BLaER1 treated with 17β-estradiol and CSF1 and Interleukin-3, amounts not matched to agents 10 nM and 100 nM (cell line): ENCODE measurements around the gene WDR11.
A peak's percentile ranks its signal among the peaks of the same experiment; 100 is the strongest.

ENCODE experiments used
- H3K27ac ChIP-seq, 11 experiments: shearing (Covaris generic); formaldehyde crosslinking; 2 replicates each; pipeline ENCODE4 v1.8.1; 2022
- H3K27me3 ChIP-seq, 11 experiments: shearing (Covaris generic); formaldehyde crosslinking; 2 replicates each; pipeline ENCODE4 v1.8.1; 2022
- H3K36me3 ChIP-seq, 11 experiments: shearing (Covaris generic); formaldehyde crosslinking; 2 replicates each; pipeline ENCODE4 v1.8.1; 2022
- H3K4me1 ChIP-seq, 10 experiments: shearing (Covaris generic); formaldehyde crosslinking; 2 replicates each; pipeline ENCODE4 v1.8.1; 2022
- H3K4me2 ChIP-seq, 11 experiments: shearing (Covaris generic); formaldehyde crosslinking; 2 replicates each; pipeline ENCODE4 v1.8.1; 2022
- H3K4me3 ChIP-seq, 10 experiments: shearing (Covaris generic); formaldehyde crosslinking; 2 replicates each; pipeline ENCODE4 v1.8.1; 2022
- H3K9ac ChIP-seq, 11 experiments: shearing (Covaris generic); formaldehyde crosslinking; 2 replicates each; pipeline ENCODE4 v1.8.1; 2022
- H3K9me3 ChIP-seq, 11 experiments: shearing (Covaris generic); formaldehyde crosslinking; replicated peaks in 1 of 11; 2 replicates each; pipeline ENCODE4 v1.8.1; 2022
- H4K20me1 ChIP-seq, 11 experiments: shearing (Covaris generic); formaldehyde crosslinking; 2 replicates each; pipeline ENCODE4 v1.8.1; 2022
- Cebpa-rat ChIP-seq, 11 experiments: shearing (Covaris generic); IDR thresholded peaks; 2 replicates each; pipeline ENCODE4 v1.8.1; 2022

WDR11 gene

DNA sequence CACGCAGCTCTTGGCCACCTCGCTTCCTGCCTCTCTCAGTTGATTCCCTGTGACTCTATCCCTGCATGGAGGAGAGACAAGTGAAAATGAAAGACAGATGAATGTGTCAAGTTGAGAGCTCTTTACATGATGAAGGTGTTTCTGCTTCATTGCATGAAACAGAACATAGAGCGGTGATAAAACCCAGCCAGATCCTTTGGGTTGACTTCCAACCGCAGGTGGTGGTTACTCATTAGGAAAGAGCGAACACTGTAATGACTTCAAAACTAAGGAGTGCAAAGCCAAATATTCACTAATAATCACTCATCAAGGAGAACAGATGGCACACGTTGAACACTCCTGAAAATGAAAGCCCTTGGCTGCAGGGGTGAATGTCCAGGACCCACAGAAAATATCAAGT lies 31.8 kb upstream of the WDR11 start:
- H3K27me3 ChIP-seq: no peaks in the 10 kb centered on the region
- peaks cover 0 to 20% (median 0%) of the 10 kb centered on the region in 11 experiments; a peak in 9 of 22 replicates for H3K9me3 ChIP-seq

DNA sequence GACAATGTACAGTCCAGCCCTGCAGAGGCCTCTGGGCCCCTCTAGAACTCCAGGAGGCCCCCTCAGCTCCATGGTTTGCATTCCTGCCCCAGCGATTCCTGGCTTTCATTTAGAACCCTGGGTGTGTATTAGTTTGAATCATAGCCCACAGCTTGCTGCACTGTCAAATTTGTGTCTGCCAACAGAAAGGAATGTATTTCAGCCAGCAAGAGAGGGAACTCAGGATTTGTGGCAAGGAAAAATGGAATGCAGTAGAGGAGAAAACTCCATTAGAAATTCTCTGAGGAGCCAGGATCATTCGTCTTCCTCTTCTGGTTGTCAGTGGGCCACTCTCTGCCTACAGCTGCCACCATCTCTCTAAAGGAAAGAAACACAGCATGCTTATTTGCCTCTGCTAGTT lies 27.9 kb upstream of the WDR11 start:
- H3K4me1 ChIP-seq: peaks cover 0 to 66% (median 0%) of the 10 kb centered on the region in 10 experiments; a peak in 7 of 20 replicates
- no peak overlapping the region for H3K9ac ChIP-seq
- no peak for TF ChIP-seq Cebpa-rat (IDR thresholded peaks at IDR 0.05)
- H3K4me2 ChIP-seq: peak overlapping the region in 2 of 11 experiments; percentile 9 to 14; a peak in 1 of 22 replicates
- no peaks in the 10 kb centered on the region for H4K20me1 ChIP-seq
- peak overlapping the region in 1 of 11 experiments; percentile 18; a peak in 2 of 22 replicates for H3K27ac ChIP-seq
- H3K4me3 ChIP-seq: no peak overlapping the region
- no peaks in the 10 kb centered on the region for H3K9me3 ChIP-seq
- no peaks in the 10 kb centered on the region for H3K27me3 ChIP-seq
- H3K36me3 ChIP-seq: no peaks in the 10 kb centered on the region

More for the DNA sequence above, 31.8 kb upstream of the WDR11 start:
- no peak for TF ChIP-seq Cebpa-rat (IDR thresholded peaks at IDR 0.05)
- H3K27ac ChIP-seq: no peak overlapping the region
- peaks cover 0 to 40% (median 0%) of the 10 kb centered on the region in 10 experiments; a peak in 6 of 20 replicates for H3K4me1 ChIP-seq
- no peak overlapping the region for H3K4me2 ChIP-seq
- H3K4me3 ChIP-seq: no peak overlapping the region
- no peaks in the 10 kb centered on the region for H3K36me3 ChIP-seq
- H4K20me1 ChIP-seq: no peaks in the 10 kb centered on the region
- H3K9ac ChIP-seq: no peak overlapping the region

DNA sequence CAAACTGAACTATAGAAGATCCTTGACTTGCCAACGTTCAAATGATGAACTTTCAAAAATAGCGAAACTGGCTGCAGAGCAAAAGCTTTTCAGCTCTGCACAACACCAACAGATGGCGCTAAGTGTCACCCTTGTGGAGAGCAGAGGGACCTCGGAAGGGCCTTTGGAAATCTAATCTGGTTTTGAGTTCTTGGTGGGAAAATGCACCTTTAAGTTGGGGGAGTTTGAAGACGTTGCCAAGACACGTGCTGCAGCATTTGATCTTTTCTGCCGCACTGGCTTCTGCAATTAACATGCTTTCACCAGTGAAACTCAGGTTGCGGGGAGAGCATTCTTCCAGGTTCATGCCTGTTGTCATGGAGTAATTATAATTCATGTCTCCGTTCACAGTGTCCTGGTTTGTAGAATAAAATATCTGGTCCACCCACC lies 26.3 kb upstream of the WDR11 start:
- Histone ChIP-seq H3K27ac (peak overlapping the region in 2 of 11 experiments; percentile 79 to 82; a peak in 4 of 22 replicates), H3K4me3 (no peak overlapping the region)
- no peak for TF ChIP-seq Cebpa-rat (IDR thresholded peaks at IDR 0.05)

DNA sequence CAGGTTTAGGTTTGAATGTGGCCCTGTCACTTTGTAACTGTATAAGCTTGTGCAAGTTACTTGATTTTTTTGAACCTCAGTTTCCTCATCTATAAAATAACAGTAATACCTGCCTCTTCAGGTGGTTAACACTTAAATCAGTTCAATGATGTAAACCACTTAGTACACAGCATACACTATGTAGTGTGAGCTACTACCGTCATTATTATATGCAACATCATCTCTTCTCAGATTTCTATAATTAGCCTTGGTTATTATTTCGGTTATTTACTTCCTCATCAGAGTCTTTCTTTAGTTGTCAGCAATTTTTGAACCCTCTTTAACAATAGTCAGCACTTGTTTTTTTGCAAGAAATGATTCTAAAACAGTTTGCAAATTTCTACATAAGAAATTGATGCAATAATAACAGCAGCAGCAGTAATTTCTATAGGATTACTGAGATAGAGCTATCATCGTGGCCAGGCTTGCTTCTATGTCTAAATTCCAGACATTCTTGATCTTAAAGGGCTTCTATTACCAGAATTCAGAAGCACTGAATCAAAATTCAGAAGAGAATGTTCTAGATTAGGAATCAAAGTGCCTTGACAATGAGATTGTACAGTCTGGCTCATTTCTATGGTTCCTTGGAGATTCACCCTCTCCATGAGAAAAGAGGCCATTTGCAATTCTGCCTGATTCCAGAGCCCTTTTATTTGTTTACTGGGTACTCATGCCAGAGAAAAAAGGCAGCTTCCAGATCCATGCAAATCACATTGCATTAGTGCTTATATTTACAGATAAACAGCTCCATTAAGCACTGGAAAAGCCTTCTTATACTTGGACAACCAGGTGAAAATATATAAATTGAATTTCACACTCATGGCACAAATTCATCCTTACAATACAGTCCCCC lies 25.0 kb upstream of the WDR11 start:
- no peaks in the 10 kb centered on the region for H3K27me3 ChIP-seq
- TF ChIP-seq Cebpa-rat (IDR thresholded peaks at IDR 0.05): no peak
- H3K4me1 ChIP-seq: peaks cover 0 to 74% (median 0%) of the 10 kb centered on the region in 10 experiments; a peak in 7 of 20 replicates
- peak overlapping the region in 4 of 11 experiments; percentile 39 to 74 (median 63); a peak in 7 of 22 replicates for H3K9ac ChIP-seq
- no peak overlapping the region for H3K4me3 ChIP-seq
- H4K20me1 ChIP-seq: no peaks in the 10 kb centered on the region
- peak overlapping the region in 4 of 11 experiments; percentile 64 to 85 (median 80); a peak in 8 of 22 replicates for H3K27ac ChIP-seq
- no peaks in the 10 kb centered on the region for H3K36me3 ChIP-seq
- no peaks in the 10 kb centered on the region for H3K9me3 ChIP-seq
- H3K4me2 ChIP-seq: peak overlapping the region in 4 of 11 experiments; percentile 20 to 79 (median 72); a peak in 8 of 22 replicates

More for the DNA sequence above, 26.3 kb upstream of the WDR11 start:
- peak overlapping the region in 3 of 11 experiments; percentile 68 to 79 (median 76); a peak in 6 of 22 replicates for H3K4me2 ChIP-seq
- H3K9me3 ChIP-seq: no peaks in the 10 kb centered on the region
- no peaks in the 10 kb centered on the region for H3K36me3 ChIP-seq
- no peak overlapping the region for H3K9ac ChIP-seq
- H3K4me1 ChIP-seq: peaks cover 0 to 75% (median 0%) of the 10 kb centered on the region in 10 experiments; a peak in 7 of 20 replicates
- no peaks in the 10 kb centered on the region for H4K20me1 ChIP-seq
- no peaks in the 10 kb centered on the region for H3K27me3 ChIP-seq

DNA sequence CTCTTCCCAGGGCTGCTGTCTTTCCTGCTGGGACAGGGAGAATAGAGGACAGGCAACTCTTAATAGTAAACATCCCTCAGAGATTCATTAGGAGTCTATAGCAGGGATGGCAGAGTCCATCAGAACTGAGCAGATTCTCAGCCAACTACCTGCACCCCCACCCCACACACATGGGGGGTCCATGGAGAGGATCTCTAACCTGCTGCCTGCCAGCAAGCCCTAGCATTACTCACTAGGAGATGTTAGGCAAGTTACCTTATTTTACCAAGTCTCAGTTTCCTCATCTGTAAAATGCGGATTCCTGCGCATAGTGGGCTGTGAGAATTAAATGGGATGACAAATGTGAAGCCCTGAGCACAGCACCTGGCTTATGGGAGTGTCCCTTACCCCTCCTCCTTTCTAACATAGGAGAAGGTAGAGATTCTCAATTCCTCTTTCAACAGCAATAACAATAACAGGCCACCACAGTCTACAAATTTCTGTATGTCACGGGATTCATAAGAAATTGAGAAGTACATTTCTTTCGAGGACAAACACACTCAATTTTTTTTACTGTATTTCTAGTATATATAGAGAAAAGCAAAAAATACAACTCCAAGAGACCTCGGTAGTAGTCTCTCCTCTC lies 23.8 kb upstream of the WDR11 start:
- TF ChIP-seq Cebpa-rat (IDR thresholded peaks at IDR 0.05): no peak
- H3K4me2 ChIP-seq: peak overlapping the region in 3 of 11 experiments; percentile 68 to 79 (median 76); a peak in 6 of 22 replicates
- no peaks in the 10 kb centered on the region for H3K9me3 ChIP-seq
- H3K9ac ChIP-seq: peak overlapping the region in 2 of 11 experiments; percentile 59 to 67; a peak in 2 of 22 replicates
- no peak overlapping the region for H3K4me3 ChIP-seq
- H3K4me1 ChIP-seq: peaks cover 0 to 65% (median 0%) of the 10 kb centered on the region in 10 experiments; a peak in 7 of 20 replicates
- H4K20me1 ChIP-seq: no peaks in the 10 kb centered on the region
- peak overlapping the region in 4 of 11 experiments; percentile 64 to 85 (median 80); a peak in 7 of 22 replicates for H3K27ac ChIP-seq
- no peaks in the 10 kb centered on the region for H3K27me3 ChIP-seq
- no peaks in the 10 kb centered on the region for H3K36me3 ChIP-seq

DNA sequence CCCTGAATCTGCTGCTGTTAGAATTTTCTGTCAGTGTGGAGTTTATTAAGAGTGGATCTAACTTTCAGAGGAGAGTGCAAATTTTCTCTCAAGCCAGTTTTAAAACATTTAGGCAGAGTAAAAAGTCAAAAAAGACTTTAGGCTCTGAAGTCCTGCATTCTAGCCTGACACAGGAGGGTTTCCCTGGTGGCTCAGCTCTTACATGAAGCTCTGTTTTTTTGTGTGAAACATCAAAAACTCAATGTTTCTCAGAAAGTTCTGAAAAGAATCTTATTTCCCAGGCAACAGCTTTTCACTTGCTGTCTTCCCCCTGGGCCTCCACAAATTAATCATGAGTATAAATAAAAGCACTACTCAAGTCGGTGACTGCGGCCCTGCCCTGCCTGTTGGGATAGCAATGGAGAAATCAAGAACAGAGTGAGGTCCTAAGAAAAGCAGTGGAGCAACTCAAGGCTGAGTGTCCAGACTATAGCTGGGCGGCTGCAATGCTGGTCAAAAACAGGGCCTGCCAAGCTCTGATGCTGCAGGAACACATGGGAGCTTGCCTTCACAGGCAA lies 22.3 kb upstream of the WDR11 start:
- H3K4me1 ChIP-seq: peaks cover 0 to 54% (median 0%) of the 10 kb centered on the region in 10 experiments; a peak in 7 of 20 replicates
- H3K9me3 ChIP-seq: no peaks in the 10 kb centered on the region
- peak overlapping the region in 3 of 11 experiments; percentile 68 to 79 (median 76); a peak in 5 of 22 replicates for H3K4me2 ChIP-seq
- H3K9ac ChIP-seq: no peak overlapping the region
- H3K36me3 ChIP-seq: no peaks in the 10 kb centered on the region
- no peak overlapping the region for H3K4me3 ChIP-seq
- no peak for TF ChIP-seq Cebpa-rat (IDR thresholded peaks at IDR 0.05)
- H4K20me1 ChIP-seq: no peaks in the 10 kb centered on the region
- H3K27ac ChIP-seq: peak overlapping the region in 1 of 11 experiments; percentile 79; a peak in 1 of 22 replicates
- no peaks in the 10 kb centered on the region for H3K27me3 ChIP-seq

DNA sequence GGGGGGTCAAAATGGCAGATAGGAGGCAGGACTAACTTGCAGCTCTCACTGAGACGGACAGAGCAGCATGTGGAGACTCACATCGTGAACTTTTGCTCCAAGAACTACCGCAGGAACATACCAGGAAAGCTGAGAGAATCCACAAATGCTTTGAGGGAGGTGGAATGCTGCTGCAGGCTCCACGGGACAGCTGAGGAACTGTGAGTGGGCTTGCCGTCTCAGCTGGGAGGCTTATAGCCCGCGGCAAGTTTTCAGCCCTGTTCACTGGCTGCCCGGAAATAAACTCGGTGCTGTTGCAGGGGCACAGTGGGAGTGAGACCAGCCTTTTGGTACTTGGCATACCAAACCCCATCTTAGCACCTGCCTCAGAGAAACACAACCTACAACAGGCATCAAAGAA lies 19.1 kb upstream of the WDR11 start:
- Histone ChIP-seq H3K4me3 (no peak overlapping the region), H3K27me3 (no peaks in the 10 kb centered on the region), H3K36me3 (no peaks in the 10 kb centered on the region), H3K4me2 (no peak overlapping the region), H3K9me3 (no peaks in the 10 kb centered on the region), H3K27ac (no peak overlapping the region), H3K4me1 (peaks cover 0 to 22% (median 0%) of the 10 kb centered on the region in 10 experiments; a peak in 7 of 20 replicates), H3K9ac (no peak overlapping the region), H4K20me1 (no peaks in the 10 kb centered on the region)
- no peak for TF ChIP-seq Cebpa-rat (IDR thresholded peaks at IDR 0.05)

DNA sequence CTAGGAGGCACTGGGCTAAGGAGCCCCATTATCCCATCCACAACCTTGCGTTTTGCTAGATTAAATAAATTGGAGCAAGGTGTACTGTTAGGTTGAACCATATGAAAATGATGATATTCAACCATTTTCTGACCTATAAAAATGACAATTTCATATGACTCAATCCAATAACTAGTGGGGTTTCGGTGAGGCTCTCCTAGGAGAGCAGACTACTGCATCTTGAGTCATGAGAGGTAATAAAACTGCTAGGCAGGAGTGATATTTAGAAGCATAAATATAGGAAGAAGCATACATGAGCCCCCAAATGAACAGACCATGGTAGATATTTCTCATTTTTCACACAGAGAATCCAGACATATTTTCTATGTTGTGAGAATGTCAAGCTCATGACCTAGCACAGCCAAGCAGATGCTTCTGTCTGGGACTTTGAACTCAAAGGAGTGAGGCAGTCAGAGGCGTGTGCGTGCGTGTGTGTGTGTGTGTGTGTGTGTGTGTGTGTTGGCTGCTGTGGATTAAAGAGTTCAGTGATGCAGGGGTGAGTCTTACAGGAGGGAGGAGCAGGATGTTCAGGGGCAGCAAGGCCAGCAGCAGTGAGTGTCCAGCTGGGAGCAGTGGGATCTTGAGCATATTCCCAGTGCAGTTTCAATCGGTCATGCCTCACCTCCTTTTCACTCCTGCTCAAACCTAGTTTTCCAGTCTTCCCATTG lies 17.8 kb upstream of the WDR11 start:
- Histone ChIP-seq H3K27ac (no peak overlapping the region), H4K20me1 (no peaks in the 10 kb centered on the region), H3K4me2 (no peak overlapping the region), H3K4me3 (no peak overlapping the region), H3K4me1 (peaks cover 0 to 9% (median 0%) of the 10 kb centered on the region in 10 experiments; a peak in 6 of 20 replicates), H3K9ac (no peak overlapping the region), H3K9me3 (no peaks in the 10 kb centered on the region), H3K27me3 (no peaks in the 10 kb centered on the region), H3K36me3 (no peaks in the 10 kb centered on the region)
- TF ChIP-seq Cebpa-rat (IDR thresholded peaks at IDR 0.05): no peak
